GM12872 (cell line): ENCODE results near the gene ARL11.
A peak's percentile ranks its signal among the peaks of the same experiment; 100 is the strongest.

Source experiments
- TF ChIP-seq, protein P1 (sequence below): IDR thresholded peaks from 3 replicates; pipeline ENCODE4 v1.5.1; 2011; ENCODE audit warnings: low read depth, mild to moderate bottlenecking, low read length, moderate library complexity; ENCODE audit not compliant: insufficient read depth

Gene ARL11

DNA sequence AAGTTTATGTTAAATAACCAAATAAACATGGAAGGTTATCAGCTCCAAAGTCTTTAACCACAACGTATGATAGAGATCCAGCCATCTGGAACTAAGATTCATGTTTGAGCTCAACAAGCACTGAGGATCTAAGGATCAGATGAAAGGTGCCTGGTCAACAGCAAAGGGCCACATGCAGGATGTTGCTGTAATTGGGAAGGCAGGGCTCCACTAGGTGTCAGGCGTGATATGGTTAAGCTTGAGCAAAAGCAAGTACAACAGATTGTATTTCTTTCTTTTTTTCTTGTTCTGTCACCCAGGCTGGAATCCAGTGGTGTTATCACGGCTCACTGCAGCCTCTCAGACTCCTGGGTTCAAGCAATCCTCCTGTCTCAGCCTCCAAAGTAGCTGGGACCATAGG is 50.9 kb downstream of the ARL11 start:
- TF ChIP-seq, protein P1, sequence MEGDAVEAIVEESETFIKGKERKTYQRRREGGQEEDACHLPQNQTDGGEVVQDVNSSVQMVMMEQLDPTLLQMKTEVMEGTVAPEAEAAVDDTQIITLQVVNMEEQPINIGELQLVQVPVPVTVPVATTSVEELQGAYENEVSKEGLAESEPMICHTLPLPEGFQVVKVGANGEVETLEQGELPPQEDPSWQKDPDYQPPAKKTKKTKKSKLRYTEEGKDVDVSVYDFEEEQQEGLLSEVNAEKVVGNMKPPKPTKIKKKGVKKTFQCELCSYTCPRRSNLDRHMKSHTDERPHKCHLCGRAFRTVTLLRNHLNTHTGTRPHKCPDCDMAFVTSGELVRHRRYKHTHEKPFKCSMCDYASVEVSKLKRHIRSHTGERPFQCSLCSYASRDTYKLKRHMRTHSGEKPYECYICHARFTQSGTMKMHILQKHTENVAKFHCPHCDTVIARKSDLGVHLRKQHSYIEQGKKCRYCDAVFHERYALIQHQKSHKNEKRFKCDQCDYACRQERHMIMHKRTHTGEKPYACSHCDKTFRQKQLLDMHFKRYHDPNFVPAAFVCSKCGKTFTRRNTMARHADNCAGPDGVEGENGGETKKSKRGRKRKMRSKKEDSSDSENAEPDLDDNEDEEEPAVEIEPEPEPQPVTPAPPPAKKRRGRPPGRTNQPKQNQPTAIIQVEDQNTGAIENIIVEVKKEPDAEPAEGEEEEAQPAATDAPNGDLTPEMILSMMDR = peak; percentile 54

DNA sequence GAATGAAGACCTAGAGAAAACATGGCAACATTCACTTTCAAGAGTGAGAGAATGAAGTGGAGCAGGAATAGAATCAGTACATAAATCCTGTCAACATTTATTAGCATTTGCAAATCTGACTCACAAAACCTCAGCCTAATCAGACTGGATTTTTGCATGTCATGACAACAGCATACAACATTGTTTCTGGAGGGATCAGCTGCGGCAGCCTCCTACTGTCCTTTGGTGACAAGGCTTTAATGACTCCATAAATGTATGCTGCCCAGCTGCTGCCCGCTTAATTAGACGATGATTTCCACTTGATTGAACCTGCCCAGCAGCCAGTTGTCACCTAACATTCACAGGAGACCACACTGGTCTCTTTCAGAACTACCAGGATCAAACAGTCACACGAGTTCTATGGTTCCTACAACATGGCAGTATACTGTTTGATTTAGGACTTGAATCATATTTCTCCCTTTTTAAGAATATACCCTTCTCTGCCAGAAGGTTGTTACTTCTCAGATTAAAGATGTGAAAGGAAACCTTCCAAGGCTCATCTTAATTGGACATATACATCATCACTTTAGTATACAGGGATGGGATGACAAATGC is 53.6 kb downstream of the ARL11 start:
- TF ChIP-seq, protein P1 = no peak
